SH-SY5Y (cell line): Measurements from ENCODE around the gene POLR1F.

Source experiments
- GATA2 ChIP-seq: IDR thresholded peaks from 2 replicates; pipeline ENCODE4 v1.6.1; 2011; ENCODE audit warnings: mild to moderate bottlenecking, low read depth, low read length
- GATA3 ChIP-seq: IDR thresholded peaks from 2 replicates; pipeline ENCODE4 v1.6.1; 2011; ENCODE audit warnings: low read depth, mild to moderate bottlenecking, low read length, moderate library complexity

The POLR1F gene, protein sequence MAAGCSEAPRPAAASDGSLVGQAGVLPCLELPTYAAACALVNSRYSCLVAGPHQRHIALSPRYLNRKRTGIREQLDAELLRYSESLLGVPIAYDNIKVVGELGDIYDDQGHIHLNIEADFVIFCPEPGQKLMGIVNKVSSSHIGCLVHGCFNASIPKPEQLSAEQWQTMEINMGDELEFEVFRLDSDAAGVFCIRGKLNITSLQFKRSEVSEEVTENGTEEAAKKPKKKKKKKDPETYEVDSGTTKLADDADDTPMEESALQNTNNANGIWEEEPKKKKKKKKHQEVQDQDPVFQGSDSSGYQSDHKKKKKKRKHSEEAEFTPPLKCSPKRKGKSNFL

DNA sequence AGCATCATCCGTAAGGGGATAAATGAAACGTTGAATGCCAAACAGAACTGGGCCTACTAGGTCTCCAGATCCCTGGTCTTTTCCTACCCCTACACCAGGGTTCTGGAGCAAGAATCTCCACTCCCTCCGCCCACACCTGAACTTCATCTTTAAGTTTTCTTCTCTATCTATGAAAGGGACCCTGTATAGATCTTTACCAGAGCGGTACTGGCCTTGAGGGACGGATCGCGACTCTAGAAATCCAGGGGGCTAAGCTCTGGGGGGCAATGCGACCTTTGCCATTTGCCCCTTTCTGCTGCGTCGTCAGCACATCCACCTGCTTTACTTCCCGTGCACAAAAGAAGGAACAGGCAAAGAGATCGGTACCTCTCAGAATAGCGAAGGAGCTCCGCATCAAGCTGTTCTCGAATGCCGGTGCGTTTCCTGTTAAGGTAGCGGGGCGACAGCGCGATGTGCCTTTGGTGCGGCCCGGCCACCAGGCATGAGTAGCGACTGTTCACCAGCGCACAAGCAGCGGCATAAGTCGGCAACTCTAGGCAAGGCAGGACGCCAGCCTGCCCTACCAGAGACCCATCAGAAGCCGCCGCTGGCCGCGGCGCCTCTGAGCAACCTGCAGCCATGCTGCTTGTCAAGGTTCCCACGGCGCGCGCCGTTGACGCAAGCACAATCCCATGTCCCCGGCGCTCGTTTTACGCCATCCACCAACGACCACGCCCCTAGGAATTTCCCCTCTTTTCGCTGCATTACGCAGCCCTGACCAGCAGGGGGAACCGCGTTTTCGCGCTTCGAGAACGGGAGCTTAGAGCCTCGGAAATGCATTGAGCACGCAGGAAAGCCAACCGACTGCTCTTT, at the start of gene POLR1F:
TSS of gene POLR1F (minus strand) at position 641 of the 852 bp plus-strand sequence. CDS start at position 620, 21 bp downstream.
- TF ChIP-seq GATA3: no peak
- no peak for TF ChIP-seq GATA2

DNA sequence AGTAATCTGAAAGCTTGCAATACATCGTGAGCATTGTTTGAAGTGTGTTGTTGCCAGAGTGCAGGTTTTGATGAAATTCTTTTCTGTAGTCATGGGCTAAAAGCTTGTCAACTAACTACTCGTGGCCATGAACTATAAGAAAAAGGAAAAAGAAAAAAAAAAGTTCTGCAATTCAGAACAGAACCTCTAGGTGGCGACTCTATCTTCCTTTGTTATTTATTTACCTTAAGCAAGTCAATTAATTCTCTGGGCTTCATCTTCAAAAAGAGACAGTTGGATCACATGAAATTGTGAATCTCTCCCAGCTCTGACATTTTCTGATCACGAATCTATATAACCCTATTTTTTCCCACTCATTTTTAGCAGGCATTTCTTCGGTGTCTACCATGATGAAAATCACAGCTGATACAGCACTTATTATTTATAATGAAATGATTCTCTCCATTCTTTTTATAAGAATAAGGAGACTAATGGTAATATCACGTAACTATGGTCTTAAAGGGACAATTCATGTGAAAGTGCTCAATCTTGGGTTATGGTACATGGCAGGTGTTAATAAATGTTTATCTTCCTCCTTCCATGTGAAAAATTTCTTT, 45.8 kb upstream of the POLR1F start:
- TF ChIP-seq GATA3 (no peak), GATA2 (no peak)

DNA sequence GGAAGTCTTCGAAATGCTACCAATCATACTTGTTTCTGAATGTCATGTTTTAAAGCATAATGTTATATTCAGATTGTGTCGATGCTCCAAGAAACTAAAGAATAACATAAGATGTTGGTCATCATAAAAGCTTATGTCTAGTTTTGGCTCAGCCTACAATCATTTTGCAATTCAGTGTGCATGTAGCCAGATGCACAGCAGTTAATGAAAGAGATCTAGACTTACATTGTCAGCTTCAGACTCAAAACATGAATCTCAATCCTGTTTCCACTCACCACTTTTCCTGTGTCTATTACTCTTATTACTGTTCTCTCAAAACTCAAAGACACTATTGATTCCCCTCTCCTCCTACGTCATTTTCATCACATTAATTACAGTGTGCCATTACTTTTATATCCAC, 43.2 kb upstream of the POLR1F start:
- TF ChIP-seq GATA3 (no peak), GATA2 (no peak)

DNA sequence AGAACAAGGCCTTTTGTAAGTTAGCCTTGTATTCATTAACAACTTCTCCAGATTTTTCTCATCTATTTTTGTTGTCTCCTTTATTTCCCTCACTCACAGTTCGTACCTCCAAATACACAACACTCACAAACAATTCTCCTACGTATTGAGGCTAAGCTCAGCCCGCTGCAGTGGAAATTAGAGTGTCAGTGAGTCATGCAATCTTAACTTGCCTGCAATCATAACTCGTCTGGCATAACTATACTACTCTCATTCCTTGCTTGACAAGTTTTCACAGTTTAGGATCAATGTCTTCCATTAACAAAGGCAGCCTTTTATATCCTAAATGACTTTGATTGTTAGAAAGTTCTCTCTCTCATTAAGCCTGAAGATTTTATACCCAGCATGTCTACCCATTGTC, 40.8 kb upstream of the POLR1F start:
- TF ChIP-seq GATA2 (no peak), GATA3 (no peak)

DNA sequence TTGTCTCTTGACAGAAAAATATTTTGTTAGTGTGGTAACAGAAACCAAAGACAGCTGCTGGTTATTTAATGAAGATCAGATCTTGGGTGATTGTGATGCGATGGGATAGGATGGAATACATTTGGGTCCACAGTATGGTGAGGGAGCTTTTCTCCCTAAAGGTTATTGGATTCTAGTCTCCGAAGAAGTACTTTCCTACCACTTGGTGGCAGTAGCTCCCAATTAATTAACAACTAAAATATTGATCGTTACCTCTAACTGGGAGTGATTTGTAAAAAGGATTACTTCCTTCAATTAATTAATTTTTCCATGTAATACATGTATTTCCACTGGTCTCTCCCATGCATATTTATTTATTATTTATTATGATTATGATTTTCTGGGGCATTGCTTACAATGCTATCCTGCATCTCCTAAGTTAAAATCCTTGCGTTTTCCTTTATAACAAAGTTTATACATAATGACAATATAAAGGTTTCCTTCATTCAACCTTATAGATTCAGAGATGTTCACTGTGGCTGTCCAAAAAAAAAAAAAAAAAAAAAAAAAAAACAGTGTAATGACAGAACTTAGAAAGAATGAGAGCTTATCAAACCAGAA, 39.0 kb upstream of the POLR1F start:
- TF ChIP-seq GATA2 (no peak), GATA3 (no peak)

DNA sequence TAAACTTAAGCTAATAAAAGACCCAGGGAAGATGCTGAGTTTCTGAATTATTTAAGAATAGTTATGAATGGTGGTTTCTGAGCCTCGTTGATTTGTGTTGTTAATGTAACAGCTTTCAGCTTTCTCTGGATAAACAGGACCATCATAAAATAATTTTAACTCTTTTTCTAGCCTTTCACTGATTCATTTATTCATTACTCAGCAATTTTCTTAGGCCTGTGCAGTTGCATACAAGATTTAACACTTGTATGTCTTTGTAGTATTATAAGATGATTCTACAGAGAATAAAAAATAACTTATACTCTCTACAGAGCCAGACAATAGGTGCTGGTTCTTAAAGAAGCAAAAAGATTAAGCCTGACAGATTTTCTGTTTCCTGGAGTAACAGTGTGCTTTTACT, 35.2 kb upstream of the POLR1F start:
- TF ChIP-seq GATA3: no peak
- no peak for TF ChIP-seq GATA2

DNA sequence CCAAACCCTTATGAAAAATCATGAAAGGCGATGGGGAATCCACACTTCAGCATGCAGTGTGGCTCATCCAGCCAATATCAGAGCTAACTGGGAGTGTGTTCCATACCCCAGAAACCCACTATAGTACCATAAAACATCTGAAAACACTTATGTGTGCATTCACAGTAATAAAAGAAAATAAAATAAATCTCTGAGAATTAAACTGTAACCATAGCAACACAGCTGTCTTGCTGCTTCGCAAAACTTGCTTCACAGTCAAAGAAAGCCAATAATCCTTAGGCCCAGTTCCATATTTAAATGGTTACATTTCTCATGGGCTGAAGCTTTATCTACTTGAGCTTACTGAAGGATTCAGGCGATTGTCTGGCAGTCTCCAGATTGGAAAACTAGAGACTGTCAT, 19.9 kb upstream of the POLR1F start:
- TF ChIP-seq GATA3 (no peak), GATA2 (no peak)

DNA sequence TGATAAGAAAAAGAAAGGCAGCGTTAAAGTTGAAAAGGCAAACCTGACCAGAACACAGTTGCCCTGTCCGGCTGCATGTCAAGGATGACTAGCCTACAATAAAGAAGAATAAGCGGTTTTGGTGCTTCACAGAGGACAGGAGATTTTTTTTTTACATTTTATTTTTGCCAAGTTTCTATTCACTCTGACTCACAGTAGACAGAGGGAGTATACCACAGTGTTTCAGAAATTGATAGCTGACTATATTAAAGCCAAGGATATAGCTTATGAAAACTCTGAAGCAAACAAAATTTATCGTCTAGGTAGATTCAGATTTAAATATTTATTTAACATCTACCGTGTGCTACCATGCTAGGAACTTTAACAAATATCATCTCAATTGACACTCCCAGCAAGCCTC, 16.9 kb upstream of the POLR1F start:
- TF ChIP-seq GATA2 (no peak), GATA3 (no peak)

DNA sequence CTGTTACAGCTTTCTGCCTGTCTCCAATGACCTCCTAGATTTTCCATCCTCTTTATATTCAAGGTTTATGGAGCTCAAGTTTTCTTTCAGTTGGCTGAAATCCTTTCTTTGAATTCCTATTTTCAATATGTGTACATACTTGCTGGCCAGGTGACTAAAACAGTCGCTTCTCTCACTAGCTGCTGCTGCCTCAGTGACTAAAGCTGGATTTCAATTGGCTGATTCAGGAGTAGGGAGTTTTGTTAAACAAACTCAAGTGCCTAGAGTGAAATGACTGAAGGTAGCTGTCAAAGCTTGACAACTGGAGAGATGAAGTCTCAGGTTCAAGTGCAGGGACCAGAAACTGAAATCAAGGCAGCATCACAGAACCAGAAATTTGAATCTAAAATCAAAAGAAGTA, 6.7 kb upstream of the POLR1F start:
- TF ChIP-seq GATA2 (no peak), GATA3 (no peak)

DNA sequence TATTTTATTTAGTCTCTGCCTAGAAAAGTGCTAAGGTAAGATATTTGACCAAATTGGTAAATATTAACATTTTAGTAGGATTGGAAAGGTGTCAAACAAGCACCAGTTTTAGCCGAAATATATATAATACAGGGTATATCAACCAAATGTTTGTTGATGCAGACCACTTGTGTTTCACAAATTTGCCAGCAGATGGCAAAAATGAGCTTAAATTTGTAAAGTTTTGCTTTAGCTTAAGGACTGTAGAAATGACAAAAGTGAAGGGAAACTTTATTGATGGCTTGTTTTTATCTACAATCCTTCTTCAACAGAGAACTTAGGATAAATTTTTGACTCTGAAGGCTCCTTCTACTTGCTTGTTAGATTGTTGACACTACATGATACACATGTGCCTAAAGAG, 4.8 kb upstream of the POLR1F start:
- TF ChIP-seq GATA3 (no peak), GATA2 (no peak)

DNA sequence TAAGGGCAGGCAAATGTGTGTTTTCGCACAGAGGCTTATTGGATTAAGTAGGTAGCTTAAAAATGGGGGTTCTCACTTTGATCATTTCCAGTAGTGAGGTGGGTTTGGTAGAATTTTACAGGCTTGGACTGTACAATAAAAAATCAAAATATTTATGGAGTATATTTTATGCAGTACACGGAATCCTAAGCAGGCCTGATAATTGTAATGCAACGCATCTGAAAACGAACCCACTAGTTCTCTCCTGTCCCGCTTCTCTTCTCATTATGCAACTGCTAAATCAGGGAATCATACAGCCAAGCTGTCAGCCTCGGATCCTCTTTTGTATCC, 377 bp upstream of the POLR1F start:
- TF ChIP-seq GATA2: no peak

DNA sequence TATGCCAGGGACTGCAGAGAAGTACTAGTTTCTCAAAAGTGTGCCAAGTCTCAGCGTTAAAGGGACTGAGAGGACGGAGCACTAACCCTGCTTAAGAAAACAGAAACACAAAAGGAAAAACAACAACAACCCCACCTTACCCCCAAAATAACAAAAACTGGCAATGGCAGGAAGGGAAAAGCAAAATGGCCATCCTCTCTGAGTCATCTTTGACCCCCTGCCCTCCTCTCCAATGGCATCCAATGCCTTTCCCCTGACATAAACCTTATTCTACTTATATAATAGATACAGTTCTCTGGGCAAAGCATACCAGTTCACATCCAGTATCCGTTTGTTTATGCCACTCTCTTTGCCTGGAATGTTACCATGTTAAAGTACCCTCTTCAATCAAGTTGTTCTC, 1.6 kb downstream of the POLR1F start:
- no peak for TF ChIP-seq GATA2
- no peak for TF ChIP-seq GATA3

DNA sequence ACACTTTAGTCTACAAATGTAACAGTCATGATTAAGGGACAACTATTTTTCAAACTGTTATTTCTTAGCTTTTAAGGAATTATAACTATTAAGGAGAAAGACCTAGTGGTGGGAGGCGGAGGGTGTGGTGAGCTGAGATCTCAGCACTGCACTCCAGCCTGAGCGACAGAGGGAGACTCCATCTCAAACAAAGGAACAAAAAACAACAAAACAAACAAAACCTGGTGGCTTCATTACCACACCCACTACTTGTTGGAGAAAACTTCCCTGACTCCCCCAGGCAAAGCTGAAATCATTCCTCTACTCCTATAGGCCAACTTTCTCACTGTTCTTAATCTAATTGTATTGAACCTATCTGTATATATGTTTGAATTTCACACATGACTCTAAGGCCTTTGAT, 3.2 kb downstream of the POLR1F start:
- no peak for TF ChIP-seq GATA3
- no peak for TF ChIP-seq GATA2

DNA sequence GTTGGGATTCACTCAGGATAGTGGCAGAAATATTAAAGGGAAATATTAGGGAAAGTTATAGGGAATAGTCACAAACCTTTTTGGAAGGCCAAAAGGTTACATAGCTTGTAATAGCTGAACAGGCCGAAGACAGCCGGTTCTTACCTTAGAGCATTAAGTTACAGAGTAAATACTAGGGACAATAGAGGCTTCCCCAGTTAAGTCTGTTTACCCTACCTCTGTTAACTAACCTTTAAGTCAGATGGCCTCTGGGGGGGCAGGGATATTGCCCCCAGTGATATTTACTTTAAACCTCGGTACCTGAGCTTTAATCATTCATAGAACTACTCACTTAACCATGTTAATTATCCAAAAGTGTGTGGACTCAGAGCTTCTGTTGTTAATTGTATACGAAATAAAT, 7.4 kb downstream of the POLR1F start:
- TF ChIP-seq GATA3: no peak
- TF ChIP-seq GATA2: no peak

DNA sequence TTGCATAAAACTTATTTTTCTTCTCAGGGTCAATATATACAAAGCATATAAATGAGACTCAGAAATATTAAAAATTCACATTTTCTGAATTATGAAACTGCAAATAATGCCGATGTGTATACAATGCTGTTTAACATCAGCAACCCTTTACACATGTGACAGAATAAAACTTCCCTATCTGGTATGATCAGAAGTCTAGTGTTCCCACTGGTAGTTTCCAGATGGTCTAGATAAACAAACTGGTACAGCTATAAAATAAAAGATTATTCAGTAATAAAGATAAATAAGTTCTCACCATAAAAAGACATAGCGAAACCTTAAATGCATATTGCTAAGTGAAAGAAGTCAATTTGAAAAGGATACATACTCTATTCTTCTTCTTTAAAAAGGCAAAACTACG, 7.9 kb downstream of the POLR1F start:
- no peak for TF ChIP-seq GATA3

DNA sequence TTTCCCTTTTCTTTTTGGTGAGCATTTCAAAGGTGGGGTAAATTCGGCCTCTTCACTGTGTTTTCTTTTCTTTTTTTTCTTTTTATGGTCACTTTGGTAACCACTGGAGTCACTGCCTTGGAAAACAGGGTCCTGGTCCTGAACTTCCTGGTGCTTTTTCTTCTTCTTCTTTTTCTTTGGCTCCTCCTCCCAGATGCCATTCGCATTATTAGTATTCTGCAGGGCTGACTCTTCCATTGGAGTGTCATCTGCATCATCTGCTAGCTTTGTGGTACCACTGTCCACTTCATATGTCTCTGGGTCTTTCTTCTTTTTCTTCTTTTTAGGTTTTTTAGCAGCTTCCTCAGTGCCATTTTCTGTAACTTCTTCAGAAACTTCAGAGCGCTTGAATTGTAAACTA, 10.5 kb downstream of the POLR1F start:
- TF ChIP-seq GATA3 (no peak), GATA2 (no peak)
